Stimulated activated CD4-positive, alpha-beta T cell treated with anti-CD3 and anti-CD28 coated beads, Interleukin-15, amount 100 ng/mL, for 48 hours (primary cell): ENCODE measurements around the gene PER2.
A peak's percentile ranks its signal among the peaks of the same experiment; 100 is the strongest.

Experiments used
- DNase-seq, 2 donors: peaks; one replicate each; pipeline ENCODE4 v3.0.0-alpha.2; 2020; ENCODE audit warnings: low read depth in 2 of 2

PER2 gene

DNA sequence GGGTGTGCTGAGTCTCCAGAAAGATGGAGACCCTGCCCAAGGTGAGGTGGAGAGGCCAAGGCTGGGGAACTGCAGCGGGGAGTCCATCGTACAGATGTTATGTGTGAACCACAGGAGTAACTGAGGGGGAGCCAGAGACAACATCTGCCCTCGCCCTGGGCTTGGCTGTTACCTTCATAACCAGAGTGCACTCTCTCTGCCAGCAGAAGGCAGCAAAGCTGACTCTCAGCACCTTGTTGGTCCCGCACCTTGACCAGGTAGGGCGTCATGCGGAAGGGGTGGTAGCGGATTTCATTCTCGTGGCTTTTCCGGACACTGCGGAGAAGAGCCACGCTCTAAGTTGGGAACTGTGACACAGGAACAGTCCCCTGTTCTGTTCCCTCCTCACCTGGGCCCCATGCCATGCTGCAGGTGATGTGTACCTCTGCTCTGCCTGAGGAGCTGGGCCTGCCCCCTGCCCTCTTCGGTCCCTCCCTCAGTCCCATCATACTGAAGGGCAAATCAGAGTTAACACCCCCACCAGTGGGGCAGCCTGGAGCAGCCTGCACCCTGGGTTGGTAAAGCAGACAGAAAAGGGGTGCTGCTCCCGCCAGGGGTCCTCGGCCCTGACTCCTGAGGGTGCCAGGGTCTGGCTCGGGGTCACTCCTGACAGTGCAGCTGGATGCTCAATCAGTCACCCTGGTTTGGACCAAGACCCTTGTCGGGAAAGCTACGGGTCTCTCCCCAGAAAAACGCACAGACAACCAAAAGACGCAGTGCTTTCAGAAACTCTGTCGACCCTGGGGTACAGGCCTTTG is 20.3 kb downstream of the PER2 start:
- DNase-seq, result no peak

- no peak for DNase-seq
Measured at GRCh38 chr2:238267341-238267710, 21.1 kb downstream of the PER2 start.

GRCh38 chr2:238265605-238266004 is 22.8 kb downstream of the PER2 start:
- no peak for DNase-seq

GRCh38 chr2:238264072-238264460 is 24.3 kb downstream of the PER2 start:
- DNase-seq, result no peak

- DNase-seq, result peak; percentile 44 to 66
Measured at GRCh38 chr2:238263204-238264071, 25.0 kb downstream of the PER2 start.

DNA sequence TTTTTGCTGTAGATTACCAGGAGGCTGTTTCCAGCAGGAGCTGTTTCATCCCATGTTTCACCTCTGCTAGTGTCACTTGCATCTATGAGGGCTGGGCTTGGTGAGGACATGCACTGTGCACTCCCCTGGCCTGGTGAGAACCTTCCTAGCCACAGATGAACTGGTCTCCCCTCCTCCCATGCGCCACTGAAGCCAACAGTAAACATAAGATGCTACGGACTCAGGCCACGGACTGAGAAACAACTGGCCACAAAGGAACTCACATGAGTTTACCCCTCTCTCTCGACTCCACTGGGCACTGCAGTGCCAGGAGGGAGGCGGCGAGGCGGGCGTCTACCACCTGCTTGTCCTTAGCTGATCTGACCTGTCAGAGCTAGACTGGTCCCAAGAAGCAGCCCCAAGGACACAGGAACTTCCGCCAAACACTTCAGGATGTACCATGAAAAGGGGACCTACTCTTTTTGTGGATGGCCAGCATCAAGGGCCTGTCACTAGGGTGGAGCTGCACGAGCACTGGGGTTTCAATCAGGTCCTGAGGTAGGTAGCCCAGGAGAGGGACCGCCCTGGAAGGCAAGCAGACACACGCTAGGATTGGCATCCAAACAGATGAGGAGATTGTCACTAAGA is 25.8 kb downstream of the PER2 start:
- no peak for DNase-seq

DNA sequence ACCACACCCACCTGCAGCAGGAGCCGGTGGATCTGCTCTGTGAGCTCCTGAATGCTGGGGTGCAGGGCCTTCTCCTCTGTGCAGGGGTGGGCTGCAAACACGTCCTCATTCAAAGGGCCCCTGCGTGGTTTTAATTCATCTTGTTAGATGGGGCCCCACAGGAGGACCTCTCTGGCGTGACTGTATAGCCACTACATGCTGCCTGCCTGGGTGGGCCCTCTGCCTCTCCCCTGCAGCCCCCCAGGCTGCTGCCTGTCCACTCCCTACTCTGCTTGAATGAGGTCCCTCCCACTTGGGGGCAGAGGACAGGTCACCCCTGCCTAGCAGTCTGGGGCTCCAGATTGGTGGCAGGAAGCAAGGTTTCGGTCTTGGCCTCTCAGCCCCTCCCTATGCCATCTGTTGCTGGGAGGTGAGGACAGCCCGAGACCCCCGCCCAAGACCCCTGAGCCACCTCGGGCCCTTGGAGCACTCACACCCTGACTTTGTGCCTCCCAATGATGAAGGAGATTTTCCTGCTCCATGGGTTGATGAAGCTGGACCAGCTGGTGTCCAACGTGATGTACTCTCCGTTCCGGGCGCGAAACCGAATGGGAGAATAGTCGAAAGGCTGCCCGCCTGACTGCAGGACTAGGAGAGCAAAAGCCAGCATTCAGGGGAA is 26.6 kb downstream of the PER2 start:
- no peak for DNase-seq

GRCh38 chr2:238260883-238261282 is 27.5 kb downstream of the PER2 start:
- DNase-seq, result no peak

GRCh38 chr2:238259061-238260020 is 29.1 kb downstream of the PER2 start:
- no peak for DNase-seq

DNA sequence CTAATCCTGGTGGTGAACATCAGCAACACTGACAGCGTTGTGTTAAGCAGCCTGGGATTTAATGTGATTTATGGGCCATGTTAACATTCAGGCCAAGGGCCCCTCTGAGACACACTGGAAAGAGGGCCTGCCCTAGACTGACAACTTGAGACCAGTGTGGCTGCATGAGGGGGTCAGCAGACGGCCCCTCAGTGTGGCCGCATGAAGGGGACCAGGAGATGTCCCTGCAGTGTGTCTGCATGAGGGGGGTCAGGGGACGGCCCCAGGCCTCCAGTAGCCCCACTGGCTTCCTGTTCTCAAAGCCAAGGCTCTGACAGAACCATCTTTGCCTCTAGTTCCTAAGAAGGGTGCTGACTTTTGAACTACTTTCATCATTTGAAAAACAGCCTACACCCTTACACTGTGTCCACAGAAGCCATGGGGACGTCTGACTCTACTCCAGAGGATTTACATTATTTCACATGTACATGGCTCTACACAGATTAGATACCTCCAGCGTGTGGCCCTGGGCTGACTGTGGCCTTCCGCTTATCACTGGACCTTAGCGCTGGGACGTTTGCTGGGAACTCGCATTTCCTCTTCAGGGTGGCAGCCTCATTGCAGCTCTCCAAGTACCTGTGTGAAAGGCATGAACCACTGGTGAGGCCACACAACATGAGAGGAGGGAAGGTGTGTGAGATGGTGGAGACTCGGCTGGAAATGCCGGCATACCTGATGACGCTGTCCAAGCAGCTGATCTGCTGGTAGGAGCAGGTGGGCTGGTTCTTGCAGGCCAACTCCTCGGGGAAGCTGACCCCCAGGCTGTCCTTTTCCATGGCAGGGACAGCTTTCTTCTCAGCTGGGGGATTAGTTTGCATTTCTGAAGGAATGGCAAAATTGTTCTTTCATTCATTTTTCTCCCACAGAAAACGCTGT is 30.4 kb downstream of the PER2 start:
- DNase-seq, result no peak

DNA sequence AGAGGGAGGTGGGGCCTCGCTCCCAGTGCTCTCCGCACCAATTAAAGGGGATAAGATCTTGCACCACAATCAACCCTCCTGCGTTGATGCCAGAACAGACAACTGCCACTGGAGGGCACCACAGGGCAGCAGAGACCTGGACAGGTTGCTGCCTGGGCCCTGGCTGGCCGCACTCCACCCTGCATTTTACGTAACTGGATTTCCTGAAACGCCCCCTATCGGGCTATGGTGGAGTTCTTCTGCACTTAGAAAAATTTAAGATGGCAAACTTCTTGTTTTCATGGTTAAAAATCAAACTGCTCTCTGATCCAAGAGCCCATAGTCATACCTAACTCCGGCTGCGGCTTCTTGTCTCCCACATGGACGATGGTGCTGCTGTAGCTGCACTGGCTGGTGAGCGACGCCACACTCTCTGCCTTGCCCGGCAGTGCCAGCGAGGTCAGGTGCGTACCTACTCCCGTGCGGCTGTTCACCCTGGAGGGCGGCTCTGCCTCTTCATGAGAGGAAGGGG is 31.8 kb downstream of the PER2 start:
- peak; percentile 54 to 64 for DNase-seq

- no peak for DNase-seq
Measured at GRCh38 chr2:238256111-238256510, 32.3 kb downstream of the PER2 start.

DNA sequence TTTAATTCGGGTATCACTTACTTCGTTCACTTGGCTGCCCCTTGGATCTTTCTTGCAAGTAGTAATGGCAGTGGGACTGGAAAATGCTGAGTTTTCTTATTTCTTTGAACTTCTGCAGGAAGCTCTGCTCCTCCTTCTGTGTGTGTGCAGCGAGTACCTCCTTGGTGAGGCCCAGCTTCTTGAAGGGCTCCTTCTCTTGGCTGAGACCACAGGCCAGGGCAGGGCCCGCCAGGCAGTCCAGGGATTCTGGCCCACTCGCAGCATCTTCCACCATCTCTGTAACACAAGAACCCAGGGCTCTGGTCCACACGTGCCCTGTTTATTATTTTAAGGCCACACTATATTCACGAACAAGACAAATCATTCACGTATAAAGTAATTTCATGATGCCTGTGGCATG is 32.8 kb downstream of the PER2 start:
- DNase-seq, result no peak

DNA sequence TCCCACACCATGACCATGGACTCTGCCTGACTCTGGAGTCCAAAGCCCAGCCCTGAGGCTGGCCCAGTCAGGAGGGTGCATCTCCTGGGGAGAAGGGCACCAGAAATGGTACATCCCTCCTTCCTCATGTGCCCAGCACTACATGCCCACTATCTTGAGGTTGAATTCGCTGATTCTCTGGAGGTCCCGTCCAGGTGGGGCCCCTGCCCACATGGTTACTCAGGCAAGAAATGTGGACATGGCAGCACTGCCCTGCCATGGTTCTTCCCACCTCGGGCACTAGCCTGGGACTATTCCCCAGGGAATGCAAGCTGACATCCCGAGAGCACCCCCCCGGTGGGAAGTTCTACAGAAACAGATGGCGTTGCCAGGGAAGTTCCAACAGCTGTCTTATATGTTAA is 33.3 kb downstream of the PER2 start:
- no peak for DNase-seq

DNA sequence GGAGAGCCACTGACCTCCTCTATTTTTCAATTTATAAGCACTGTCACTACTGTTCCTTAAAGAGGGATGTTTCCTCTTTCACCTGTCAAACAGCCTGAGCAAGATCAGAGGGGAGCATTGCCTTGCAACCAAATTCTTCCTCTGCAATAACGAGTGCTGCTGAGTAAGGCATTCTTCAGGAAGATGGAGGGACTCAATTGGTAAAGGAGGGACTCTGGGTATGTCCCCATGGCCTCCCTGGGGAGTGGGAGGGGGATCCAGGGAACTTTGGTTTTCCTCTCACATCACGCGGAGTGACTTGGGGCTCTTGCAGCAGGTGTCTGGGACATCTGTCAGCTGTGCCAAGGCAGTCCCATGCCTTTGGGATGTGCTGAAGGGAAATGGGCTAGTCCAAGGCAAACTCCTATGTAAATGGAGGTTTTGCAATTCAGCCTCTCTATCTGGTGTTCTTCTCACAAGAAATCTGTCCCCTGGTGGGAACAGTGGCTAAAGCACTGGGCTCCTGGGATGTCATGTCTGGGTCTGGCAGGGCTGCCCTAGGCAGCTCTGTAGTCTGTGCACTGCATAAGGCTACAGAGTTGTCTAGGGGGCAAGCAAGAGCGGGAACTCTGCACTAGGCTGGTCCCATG is 34.2 kb downstream of the PER2 start:
- no peak for DNase-seq

DNA sequence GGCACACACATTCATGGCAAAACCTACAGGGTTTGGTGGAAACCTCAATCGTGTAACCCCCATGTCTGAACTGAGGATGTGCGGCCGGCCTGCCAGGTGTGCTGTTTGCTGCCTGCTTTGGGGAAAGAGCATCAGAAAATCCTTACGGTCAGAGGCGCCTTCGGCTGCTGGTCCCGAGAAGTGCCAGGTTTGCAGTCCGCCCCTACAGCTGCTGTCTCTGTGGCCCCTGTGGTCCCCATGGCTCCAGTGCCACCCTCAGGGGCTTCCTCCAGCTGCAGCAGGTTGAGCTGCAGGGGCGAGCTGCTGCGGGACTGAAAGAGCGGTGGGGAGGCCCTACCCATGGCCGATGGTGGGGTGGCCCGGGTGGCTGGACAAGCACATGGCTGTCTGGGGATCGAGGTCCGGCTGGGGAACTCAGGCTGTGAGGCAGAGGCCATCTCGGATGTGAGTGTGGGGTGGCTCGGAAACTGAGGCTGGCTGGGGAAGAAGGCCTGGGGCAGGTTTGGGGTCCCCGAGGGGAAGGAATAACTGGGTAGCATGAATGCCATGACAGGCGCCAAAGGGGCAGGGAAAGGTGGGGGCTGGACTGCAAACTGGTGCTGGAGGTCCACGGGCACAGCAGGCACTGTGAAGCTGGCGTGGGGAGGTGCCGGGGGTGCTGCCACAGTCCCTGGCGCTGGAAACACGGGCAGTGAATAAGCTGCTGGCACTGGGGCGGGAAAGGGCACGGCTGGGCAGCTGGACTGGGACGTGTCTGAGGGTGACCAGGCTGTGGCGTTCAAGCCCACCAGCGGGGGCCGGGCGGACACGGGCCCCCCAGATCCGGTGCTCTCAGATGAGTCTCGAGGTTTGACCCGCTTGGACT is 35.4 kb downstream of the PER2 start:
- no peak for DNase-seq

- no peak for DNase-seq
Measured at GRCh38 chr2:238251986-238252385, 36.4 kb downstream of the PER2 start.

DNA sequence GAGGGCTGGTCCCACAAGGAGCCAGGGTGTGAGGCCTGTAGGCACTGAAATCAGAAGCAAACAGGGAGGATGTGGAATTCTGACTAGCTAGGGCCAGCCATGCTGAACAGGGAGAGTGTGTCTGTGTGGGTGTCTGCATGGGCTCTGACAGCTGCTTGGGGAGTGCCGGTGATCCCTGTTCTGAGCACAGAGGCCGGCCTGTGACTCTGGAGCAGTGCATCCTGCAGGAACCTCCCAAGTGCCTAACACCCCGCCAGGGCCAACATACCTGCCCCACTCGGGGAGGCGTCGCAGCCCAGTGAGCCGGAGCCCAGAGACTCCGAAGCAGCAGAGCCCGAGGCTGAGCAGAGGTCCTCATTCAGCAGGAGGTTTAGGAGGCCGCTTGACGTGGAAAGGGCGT is 37.1 kb downstream of the PER2 start:
- no peak for DNase-seq
